HG02973 (cell line): ENCODE measurements around the gene TM9SF3.

ENCODE experiments used
- ATAC-seq: cut with Tn5 transposase; IDR thresholded peaks from one replicate; pipeline ENCODE4 v1.9.1; 2021; ENCODE audit warnings: moderate library complexity; ENCODE audit not compliant: unreplicated experiment

TM9SF3 gene

DNA sequence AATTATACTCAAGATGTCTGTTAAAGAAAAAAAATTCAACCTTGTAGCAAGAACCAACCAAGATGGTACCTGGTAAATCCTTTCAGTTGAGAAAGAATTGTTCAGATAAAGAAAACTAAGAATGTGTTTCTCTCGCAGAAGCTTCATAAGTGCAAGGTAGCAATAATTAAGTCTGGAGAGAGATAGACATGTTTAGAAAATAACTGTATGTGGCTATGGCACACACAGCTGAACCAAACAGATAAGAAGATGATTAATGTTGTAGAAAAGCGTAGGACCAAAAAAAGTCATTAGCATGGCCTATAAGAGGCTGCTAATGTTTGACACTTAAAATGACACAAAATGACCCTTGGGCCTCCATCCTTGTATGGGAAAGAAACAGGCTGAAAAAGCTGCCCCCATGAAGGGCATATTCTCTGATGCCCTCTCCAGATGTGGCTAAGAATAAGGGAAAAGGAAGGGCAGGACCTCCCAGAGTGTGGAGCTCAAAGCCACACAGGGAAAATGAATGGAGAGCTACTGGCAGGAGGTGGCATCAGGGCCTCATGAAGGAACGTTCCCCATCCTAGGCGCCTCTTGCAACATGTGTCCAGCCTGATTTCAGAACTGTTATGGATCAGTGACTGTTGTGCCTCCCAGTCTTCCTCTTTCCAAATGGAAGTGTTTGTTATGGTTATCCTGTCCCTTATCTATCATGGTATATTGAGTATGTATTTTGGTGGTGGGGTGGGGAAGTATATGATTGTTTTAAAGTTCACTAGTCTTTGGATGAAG lies 103.8 kb downstream of the TM9SF3 start:
- no peak for ATAC-seq

DNA sequence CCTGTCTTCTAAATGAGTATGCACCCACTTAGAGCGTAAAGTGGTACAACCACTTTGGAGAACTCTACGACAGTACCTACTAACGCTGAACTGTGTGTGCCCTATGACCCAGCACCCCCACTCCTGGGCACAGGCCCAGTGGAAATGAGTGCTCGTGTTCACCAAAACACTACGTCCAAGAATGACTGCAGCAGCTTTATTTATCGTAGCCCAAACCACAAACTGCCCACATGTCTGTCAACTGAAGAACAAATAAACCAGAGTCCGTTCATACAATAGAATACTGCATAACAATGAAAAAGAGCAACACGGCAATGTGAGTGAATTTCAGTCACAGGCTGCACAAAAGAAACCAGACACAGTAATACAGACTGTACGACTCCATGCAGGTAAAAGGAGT lies 108.5 kb downstream of the TM9SF3 start:
- no peak for ATAC-seq

DNA sequence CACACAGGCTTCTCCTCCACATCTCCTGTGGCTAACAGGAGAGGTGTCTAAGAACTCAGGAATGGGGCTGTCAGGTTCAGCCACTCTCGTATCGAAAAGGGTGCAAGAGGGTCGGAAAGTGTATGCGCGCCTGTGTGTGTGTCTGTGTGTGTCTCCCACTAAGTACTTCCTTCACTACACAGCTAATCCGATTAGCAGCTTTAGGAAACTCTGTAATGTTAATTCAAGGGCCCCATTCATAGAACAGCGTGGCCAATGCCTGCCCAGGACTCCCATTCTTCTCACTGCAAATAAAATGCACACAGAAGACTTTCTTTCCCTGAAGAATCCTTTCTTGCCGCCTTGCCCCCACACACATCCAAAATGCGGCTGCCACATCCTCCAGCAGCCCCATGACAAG lies 112.9 kb downstream of the TM9SF3 start:
- ATAC-seq: no peak

DNA sequence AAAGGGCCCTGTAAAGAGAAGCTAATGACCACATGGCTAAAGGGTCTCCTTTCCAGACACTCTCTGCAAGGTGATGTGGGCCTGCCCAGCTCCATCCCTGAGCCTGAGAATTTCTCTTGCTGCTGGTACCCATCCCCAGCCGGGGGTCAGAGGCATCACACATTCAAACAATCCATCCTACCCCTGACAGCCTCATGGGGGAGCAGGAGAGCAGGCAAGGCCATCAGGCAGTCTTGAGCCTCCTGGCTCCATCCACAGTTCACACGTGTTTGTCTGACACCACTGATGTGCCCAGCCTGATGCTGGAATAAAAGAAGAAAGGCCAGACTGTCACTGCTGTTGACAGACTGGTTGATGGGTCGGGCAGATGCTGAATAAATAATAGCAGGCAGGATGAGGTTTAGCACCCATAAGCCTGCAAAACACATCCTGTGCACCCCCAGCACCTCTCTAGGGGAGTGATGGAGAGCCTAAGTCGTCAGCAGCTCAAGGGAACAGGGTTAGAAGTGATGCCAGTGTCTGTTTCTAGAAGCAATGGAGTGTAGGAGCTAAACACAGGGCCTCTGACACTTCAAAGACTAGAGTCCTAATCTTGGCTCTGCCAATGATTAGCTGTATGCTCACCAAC lies 116.6 kb downstream of the TM9SF3 start:
- peak; percentile 53 for ATAC-seq

DNA sequence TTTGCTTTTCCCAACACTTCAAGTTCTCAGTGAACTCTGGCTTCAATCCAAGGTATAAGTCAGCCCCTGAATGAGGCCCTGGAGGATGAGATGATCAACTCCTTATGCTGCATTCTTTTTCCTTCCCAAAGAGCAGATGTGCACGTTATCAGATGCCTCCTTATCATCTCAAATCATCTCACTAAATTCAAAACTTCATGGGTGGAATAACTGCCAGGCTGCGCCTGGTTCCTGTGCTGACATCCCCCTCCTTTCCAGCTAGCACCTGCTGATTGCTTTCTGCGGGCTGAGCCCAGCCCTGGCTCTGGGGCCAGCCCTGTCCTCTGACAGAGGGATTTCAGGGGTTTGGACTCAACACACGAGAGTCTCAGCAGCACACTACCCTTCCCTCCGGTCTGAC lies 118.0 kb downstream of the TM9SF3 start:
- ATAC-seq: no peak
